Rectal smooth muscle tissue (tissue), 1 donor: ENCODE measurements around the gene LPGAT1.

ENCODE experiments used
- H3K27ac ChIP-seq: one replicate; pipeline ENCODE4 v1.7.0; 2013; ENCODE audit warnings: low read depth, low read length, inconsistent platforms
- H3K27me3 ChIP-seq: one replicate; pipeline ENCODE4 v1.7.0; 2013; ENCODE audit warnings: low read length; ENCODE audit not compliant: control insufficient read depth, insufficient read depth
- H3K36me3 ChIP-seq: one replicate; pipeline ENCODE4 v1.7.0; 2013; ENCODE audit warnings: low read length; ENCODE audit not compliant: control insufficient read depth, insufficient read depth
- H3K4me1 ChIP-seq: one replicate; pipeline ENCODE4 v1.7.0; 2013; ENCODE audit warnings: low read length; ENCODE audit not compliant: control insufficient read depth, insufficient read depth
- H3K4me3 ChIP-seq: one replicate; pipeline ENCODE4 v1.7.0; 2013; ENCODE audit warnings: low read length
- H3K9ac ChIP-seq: one replicate; pipeline ENCODE4 v1.7.0; 2013; ENCODE audit warnings: low read length

Gene LPGAT1

GRCh38 chr1:211749251-211749650, 81.3 kb downstream of the LPGAT1 start:
- no peaks in the 10 kb centered on the region for H3K27me3 ChIP-seq
- H3K9ac ChIP-seq, result no peak overlapping the region
- no peaks in the 10 kb centered on the region for H3K4me1 ChIP-seq
- peaks cover 4% of the 10 kb centered on the region for H3K36me3 ChIP-seq
- H3K27ac ChIP-seq, result no peak overlapping the region
- H3K4me3 ChIP-seq, result no peak overlapping the region

GRCh38 chr1:211748810-211749209, 81.8 kb downstream of the LPGAT1 start:
- no peak overlapping the region for H3K9ac ChIP-seq
- no peak overlapping the region for H3K27ac ChIP-seq
- H3K27me3 ChIP-seq, result no peaks in the 10 kb centered on the region
- no peak overlapping the region for H3K4me3 ChIP-seq
- peaks cover 4% of the 10 kb centered on the region for H3K36me3 ChIP-seq
- H3K4me1 ChIP-seq, result no peaks in the 10 kb centered on the region

GRCh38 chr1:211742889-211743529, 87.6 kb downstream of the LPGAT1 start:
- no peaks in the 10 kb centered on the region for H3K4me1 ChIP-seq
- no peak overlapping the region for H3K4me3 ChIP-seq
- no peak overlapping the region for H3K27ac ChIP-seq
- H3K27me3 ChIP-seq, result no peaks in the 10 kb centered on the region
- H3K36me3 ChIP-seq, result no peaks in the 10 kb centered on the region
- no peak overlapping the region for H3K9ac ChIP-seq

GRCh38 chr1:211742272-211742671, 88.3 kb downstream of the LPGAT1 start:
- Histone ChIP-seq H3K27ac (no peak overlapping the region), H3K9ac (no peak overlapping the region), H3K27me3 (no peaks in the 10 kb centered on the region), H3K36me3 (no peaks in the 10 kb centered on the region), H3K4me3 (no peak overlapping the region), H3K4me1 (no peaks in the 10 kb centered on the region)

GRCh38 chr1:211741788-211742187, 88.8 kb downstream of the LPGAT1 start:
- no peak overlapping the region for H3K27ac ChIP-seq

GRCh38 chr1:211741116-211741515, 89.4 kb downstream of the LPGAT1 start:
- Histone ChIP-seq H3K36me3 (no peaks in the 10 kb centered on the region), H3K4me1 (no peaks in the 10 kb centered on the region), H3K27ac (no peak overlapping the region)

More at GRCh38 chr1:211741788-211742187, 88.8 kb downstream of the LPGAT1 start:
- Histone ChIP-seq H3K36me3 (no peaks in the 10 kb centered on the region), H3K9ac (no peak overlapping the region), H3K27me3 (no peaks in the 10 kb centered on the region), H3K4me3 (no peak overlapping the region), H3K4me1 (no peaks in the 10 kb centered on the region)

GRCh38 chr1:211739671-211740411, 90.7 kb downstream of the LPGAT1 start:
- H3K36me3 ChIP-seq, result no peaks in the 10 kb centered on the region
- H3K9ac ChIP-seq, result no peak overlapping the region
- H3K4me1 ChIP-seq, result no peaks in the 10 kb centered on the region
- no peak overlapping the region for H3K4me3 ChIP-seq
- no peaks in the 10 kb centered on the region for H3K27me3 ChIP-seq
- H3K27ac ChIP-seq, result no peak overlapping the region

More at GRCh38 chr1:211741116-211741515, 89.4 kb downstream of the LPGAT1 start:
- H3K4me3 ChIP-seq, result no peak overlapping the region
- no peak overlapping the region for H3K9ac ChIP-seq
- H3K27me3 ChIP-seq, result no peaks in the 10 kb centered on the region

- no peaks in the 10 kb centered on the region for H3K36me3 ChIP-seq
- no peaks in the 10 kb centered on the region for H3K4me1 ChIP-seq
- H3K27ac ChIP-seq, result no peak overlapping the region
- H3K9ac ChIP-seq, result no peak overlapping the region
- H3K4me3 ChIP-seq, result no peak overlapping the region
- H3K27me3 ChIP-seq, result no peaks in the 10 kb centered on the region
Observed at GRCh38 chr1:211738691-211739301, 91.8 kb downstream of the LPGAT1 start.

- Histone ChIP-seq H3K4me3 (no peak overlapping the region), H3K9ac (no peak overlapping the region), H3K36me3 (no peaks in the 10 kb centered on the region), H3K27ac (no peak overlapping the region), H3K27me3 (no peaks in the 10 kb centered on the region), H3K4me1 (no peaks in the 10 kb centered on the region)
Observed at GRCh38 chr1:211738096-211738690, 92.4 kb downstream of the LPGAT1 start.

- no peak overlapping the region for H3K9ac ChIP-seq
- no peak overlapping the region for H3K4me3 ChIP-seq
- no peaks in the 10 kb centered on the region for H3K4me1 ChIP-seq
- no peaks in the 10 kb centered on the region for H3K36me3 ChIP-seq
- no peaks in the 10 kb centered on the region for H3K27me3 ChIP-seq
- no peak overlapping the region for H3K27ac ChIP-seq
Observed at GRCh38 chr1:211737115-211738035, 93.2 kb downstream of the LPGAT1 start.

GRCh38 chr1:211736351-211736915, 94.1 kb downstream of the LPGAT1 start:
- Histone ChIP-seq H3K9ac (no peak overlapping the region), H3K4me3 (no peak overlapping the region), H3K36me3 (no peaks in the 10 kb centered on the region), H3K27me3 (no peaks in the 10 kb centered on the region), H3K4me1 (no peaks in the 10 kb centered on the region), H3K27ac (no peak overlapping the region)
